Trophoblast cell (in vitro differentiated cells and primary cell): Measurements from ENCODE around the gene ABCG4.

Experiments
- DNase-seq, 2 donors: peaks; one replicate each; pipeline ENCODE4 v3.0.0-alpha.2; 2016
- H2AFZ ChIP-seq: 2 replicates; pipeline ENCODE4 v1.6.1; 2013; ENCODE audit warnings: low read length, moderate library complexity, mild to moderate bottlenecking; ENCODE audit not compliant: insufficient read depth, poor library complexity
- H2AK5ac ChIP-seq: 2 replicates; pipeline ENCODE4 v1.6.1; 2013; ENCODE audit warnings: mild to moderate bottlenecking, low read length
- H2BK120ac ChIP-seq: 2 replicates; pipeline ENCODE4 v1.6.1; 2013; ENCODE audit warnings: low read length, mild to moderate bottlenecking, moderate library complexity; ENCODE audit not compliant: insufficient read depth, poor library complexity
- H2BK12ac ChIP-seq: 2 replicates; pipeline ENCODE4 v1.6.1; 2013; ENCODE audit warnings: mild to moderate bottlenecking, low read length, moderate library complexity
- H2BK5ac ChIP-seq: 2 replicates; pipeline ENCODE4 v1.6.1; 2013; ENCODE audit warnings: low read length, low read depth, moderate library complexity, mild to moderate bottlenecking; ENCODE audit not compliant: poor library complexity
- H3K14ac ChIP-seq: 2 replicates; pipeline ENCODE4 v1.6.1; 2013; ENCODE audit warnings: mild to moderate bottlenecking, low read length
- H3K18ac ChIP-seq: 2 replicates; pipeline ENCODE4 v1.6.1; 2013; ENCODE audit warnings: mild to moderate bottlenecking, low read length
- H3K23ac ChIP-seq: 2 replicates; pipeline ENCODE4 v1.6.1; 2013; ENCODE audit warnings: low read length
- H3K27ac ChIP-seq: 2 replicates; pipeline ENCODE4 v1.5.1; 2013; ENCODE audit warnings: low read depth, mild to moderate bottlenecking, inconsistent platforms, low read length, moderate library complexity
- H3K27me3 ChIP-seq: 2 replicates; pipeline ENCODE4 v1.6.1; 2013; ENCODE audit warnings: inconsistent platforms, mild to moderate bottlenecking, low read length, moderate library complexity; ENCODE audit not compliant: insufficient read depth
- H3K36me3 ChIP-seq, 2 experiments: 1 replicate in 1 of 2; 2 replicates in 1 of 2; pipeline ENCODE4 v1.6.1; 2013; ENCODE audit warnings: low read length in 2 of 2, mild to moderate bottlenecking in 2 of 2, moderate library complexity in 1 of 2; ENCODE audit not compliant: insufficient read depth in 2 of 2, control insufficient read depth in 1 of 2
- H3K4ac ChIP-seq: 2 replicates; pipeline ENCODE4 v1.6.1; 2013; ENCODE audit warnings: low read depth, mild to moderate bottlenecking, low read length, moderate library complexity
- H3K4me1 ChIP-seq, 2 experiments: 1 replicate in 1 of 2; 2 replicates in 1 of 2; pipeline ENCODE4 v1.6.1; 2013; ENCODE audit warnings: low read length in 2 of 2, mild to moderate bottlenecking in 2 of 2, moderate library complexity in 1 of 2; ENCODE audit not compliant: insufficient read depth in 2 of 2, control insufficient read depth in 1 of 2
- H3K4me2 ChIP-seq: 2 replicates; pipeline ENCODE4 v1.6.1; 2013; ENCODE audit warnings: inconsistent platforms, mild to moderate bottlenecking, low read length, moderate library complexity
- H3K4me3 ChIP-seq: 2 replicates; pipeline ENCODE4 v1.5.1; 2013; ENCODE audit warnings: mild to moderate bottlenecking, low read depth, low read length, inconsistent platforms
- H3K79me1 ChIP-seq: one replicate; pipeline ENCODE4 v1.6.1; 2013; ENCODE audit warnings: low read length
- H3K79me2 ChIP-seq: 2 replicates; pipeline ENCODE4 v1.6.1; 2013; ENCODE audit warnings: low read length, mild to moderate bottlenecking; ENCODE audit not compliant: control insufficient read depth, insufficient read depth, poor library complexity
- H3K9ac ChIP-seq: 2 replicates; pipeline ENCODE4 v1.6.1; 2013; ENCODE audit warnings: mild to moderate bottlenecking, low read length
- H3K9me3 ChIP-seq: 2 replicates; pipeline ENCODE4 v1.6.1; 2013; ENCODE audit warnings: low read depth, mild to moderate bottlenecking, control low read depth, inconsistent platforms, low read length; ENCODE audit not compliant: insufficient read depth
- H4K12ac ChIP-seq: 2 replicates; pipeline ENCODE4 v1.6.1; 2013; ENCODE audit warnings: low read depth, mild to moderate bottlenecking, low read length, moderate library complexity
- H4K8ac ChIP-seq: 2 replicates; pipeline ENCODE4 v1.6.1; 2013; ENCODE audit warnings: low read depth, mild to moderate bottlenecking, low read length, moderate library complexity
- H4K91ac ChIP-seq: one replicate; pipeline ENCODE4 v1.6.1; 2013; ENCODE audit warnings: low read depth, mild to moderate bottlenecking, low read length, moderate library complexity
- WGBS: extraction: QIAGEN DNeasy Blood & Tissue Kit; methylation state at CpG from one replicate; pipeline ENCODE4 v1.1.7; 2013; ENCODE audit warnings: missing lambda C conversion rate; ENCODE audit not compliant: insufficient read length, insufficient coverage; ENCODE audit errors: extremely low coverage; 5-methylcytosine and 5-hydroxymethylcytosine counted together

ABCG4 gene

DNA sequence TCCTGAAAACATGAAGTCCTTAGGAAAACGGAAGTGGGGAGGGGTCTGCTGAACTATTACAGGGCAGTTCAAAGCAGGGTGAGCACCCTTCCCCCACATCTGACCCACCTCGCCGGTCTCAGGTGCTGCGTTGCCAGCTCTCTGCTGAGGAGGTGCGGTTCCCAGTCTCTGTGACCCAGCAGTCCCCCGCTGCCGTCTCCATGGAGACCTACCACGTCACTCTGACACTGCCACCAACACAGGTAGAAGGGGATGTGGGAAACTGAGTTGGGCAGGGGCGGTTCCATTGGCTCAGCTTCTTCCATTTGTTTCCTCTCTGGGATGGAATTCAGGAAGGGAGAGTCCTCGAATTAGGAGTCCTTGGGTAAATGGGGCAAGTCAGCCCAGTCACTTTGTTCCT, 38.4 kb upstream of the ABCG4 start:
- Histone ChIP-seq H3K27ac (no peak overlapping the region), H3K14ac (no peak overlapping the region)
- WGBS: no CpG with 5 or more reads among the region's 10 CpGs

DNA sequence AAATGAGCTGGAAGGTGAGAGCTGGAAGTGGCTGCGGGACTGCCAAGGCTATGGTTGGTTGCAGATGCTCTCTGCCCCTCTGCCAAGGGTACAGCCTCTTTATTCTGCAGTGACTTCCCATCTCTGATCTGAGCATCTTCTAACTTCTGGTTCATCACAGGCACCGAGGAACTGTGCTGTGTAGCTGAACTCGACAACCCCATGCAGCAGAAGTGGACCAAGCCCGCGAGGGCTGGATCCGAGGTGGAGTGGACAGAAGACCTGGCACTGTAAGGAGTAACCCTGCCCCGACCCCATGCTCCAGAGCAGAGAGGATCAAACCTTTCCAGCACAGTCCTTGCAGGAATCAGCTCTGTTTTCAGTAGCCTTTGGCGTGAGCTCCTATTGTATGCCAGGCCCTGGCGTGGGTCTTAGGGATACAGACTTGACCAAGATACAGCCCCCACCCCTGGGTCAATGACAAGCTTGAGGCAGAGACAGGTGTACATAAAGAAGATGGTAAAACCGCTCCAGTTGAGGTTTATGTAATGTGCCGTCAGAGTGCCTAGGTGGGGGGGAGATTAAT, 37.4 kb upstream of the ABCG4 start:
- Histone ChIP-seq H4K12ac (no peak overlapping the region), H4K91ac (no peak overlapping the region), H3K36me3 (peaks cover 14 to 20% of the 10 kb centered on the region in 2 experiments), H3K79me2 (peaks cover 2% of the 10 kb centered on the region), H2AFZ (no peak overlapping the region), H3K14ac (no peak overlapping the region), H2BK5ac (no peak overlapping the region), H2BK120ac (no peak overlapping the region), H2AK5ac (no peak overlapping the region), H3K27me3 (no peaks in the 10 kb centered on the region), H3K9me3 (peaks cover 1% of the 10 kb centered on the region), H3K4ac (no peak overlapping the region), H2BK12ac (no peak overlapping the region), H3K79me1 (peaks cover 4% of the 10 kb centered on the region), H3K23ac (no peak overlapping the region), H3K27ac (no peak overlapping the region), H3K4me3 (no peak overlapping the region), H3K9ac (no peak overlapping the region), H3K4me1 (peaks cover 13 to 15% of the 10 kb centered on the region in 2 experiments), H4K8ac (no peak overlapping the region), H3K4me2 (no peak overlapping the region), H3K18ac (no peak overlapping the region)
- DNase-seq: no peak
- WGBS: no CpG with 5 or more reads among the region's 11 CpGs

More for the DNA sequence above, 38.4 kb upstream of the ABCG4 start:
- H3K4me1 ChIP-seq: peaks cover 14 to 16% of the 10 kb centered on the region in 2 experiments
- no peak overlapping the region for H3K4ac ChIP-seq
- H3K18ac ChIP-seq: no peak overlapping the region
- DNase-seq: no peak
- H4K91ac ChIP-seq: no peak overlapping the region
- no peak overlapping the region for H2AK5ac ChIP-seq
- H2BK12ac ChIP-seq: no peak overlapping the region
- no peak overlapping the region for H3K23ac ChIP-seq
- H2AFZ ChIP-seq: no peak overlapping the region
- H4K12ac ChIP-seq: no peak overlapping the region
- H2BK5ac ChIP-seq: no peak overlapping the region
- no peak overlapping the region for H3K4me3 ChIP-seq
- H3K27me3 ChIP-seq: no peaks in the 10 kb centered on the region
- peaks cover 1% of the 10 kb centered on the region for H3K9me3 ChIP-seq
- H4K8ac ChIP-seq: no peak overlapping the region
- H3K9ac ChIP-seq: no peak overlapping the region
- H3K79me1 ChIP-seq: peaks cover 4% of the 10 kb centered on the region
- H3K36me3 ChIP-seq: peaks cover 10 to 20% of the 10 kb centered on the region in 2 experiments
- H2BK120ac ChIP-seq: no peak overlapping the region
- peaks cover 2% of the 10 kb centered on the region for H3K79me2 ChIP-seq
- H3K4me2 ChIP-seq: no peak overlapping the region

DNA sequence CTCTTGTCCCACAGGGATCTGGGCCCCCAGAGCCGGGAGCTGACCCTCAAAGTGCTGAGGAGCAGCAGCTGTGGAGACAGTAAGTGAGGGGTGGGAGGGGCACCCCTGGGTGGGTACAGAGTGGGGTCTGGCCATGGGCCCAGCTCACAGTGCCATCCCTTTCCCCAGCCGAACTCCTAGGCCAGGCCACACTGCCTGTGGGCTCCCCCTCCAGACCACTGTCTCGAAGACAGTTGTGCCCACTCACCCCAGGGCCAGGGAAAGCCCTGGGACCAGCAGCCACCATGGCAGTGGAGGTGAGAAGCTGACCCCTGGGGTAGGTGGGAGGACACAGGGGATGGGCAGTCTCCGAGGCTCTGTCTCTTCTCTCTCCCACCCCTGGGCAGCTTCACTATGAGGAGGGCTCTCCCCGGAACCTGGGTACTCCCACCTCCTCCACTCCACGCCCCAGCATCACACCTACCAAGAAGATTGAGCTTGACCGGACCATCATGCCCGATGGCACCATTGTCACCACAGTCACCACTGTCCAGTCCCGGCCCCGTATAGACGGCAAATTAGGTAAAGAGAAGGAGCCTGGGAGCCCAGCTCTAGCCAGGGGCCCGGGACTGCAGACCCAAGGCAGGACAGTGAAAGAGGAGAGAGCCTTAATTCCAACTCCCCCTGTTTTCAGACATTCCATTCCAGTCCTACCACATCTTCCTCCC, 36.4 kb upstream of the ABCG4 start:
- no peak overlapping the region for H4K8ac ChIP-seq
- H3K4me3 ChIP-seq: no peak overlapping the region
- H3K27me3 ChIP-seq: no peaks in the 10 kb centered on the region
- WGBS: no CpG with 5 or more reads among the region's 12 CpGs
- H3K9me3 ChIP-seq: peaks cover 1% of the 10 kb centered on the region
- no peaks in the 10 kb centered on the region for H3K79me1 ChIP-seq
- no peak overlapping the region for H3K4me2 ChIP-seq
- H3K36me3 ChIP-seq: peaks cover 14 to 20% of the 10 kb centered on the region in 2 experiments
- H3K23ac ChIP-seq: no peak overlapping the region
- H2BK12ac ChIP-seq: no peak overlapping the region
- H2AK5ac ChIP-seq: no peak overlapping the region
- H3K4me1 ChIP-seq: peaks cover 7 to 10% of the 10 kb centered on the region in 2 experiments
- no peak overlapping the region for H2BK5ac ChIP-seq
- no peak for DNase-seq
- no peak overlapping the region for H4K91ac ChIP-seq
- no peak overlapping the region for H2BK120ac ChIP-seq
- no peak overlapping the region for H2AFZ ChIP-seq
- H4K12ac ChIP-seq: no peak overlapping the region
- H3K9ac ChIP-seq: no peak overlapping the region
- no peak overlapping the region for H3K27ac ChIP-seq
- peaks cover 2% of the 10 kb centered on the region for H3K79me2 ChIP-seq
- H3K4ac ChIP-seq: no peak overlapping the region
- H3K18ac ChIP-seq: no peak overlapping the region
- H3K14ac ChIP-seq: no peak overlapping the region

DNA sequence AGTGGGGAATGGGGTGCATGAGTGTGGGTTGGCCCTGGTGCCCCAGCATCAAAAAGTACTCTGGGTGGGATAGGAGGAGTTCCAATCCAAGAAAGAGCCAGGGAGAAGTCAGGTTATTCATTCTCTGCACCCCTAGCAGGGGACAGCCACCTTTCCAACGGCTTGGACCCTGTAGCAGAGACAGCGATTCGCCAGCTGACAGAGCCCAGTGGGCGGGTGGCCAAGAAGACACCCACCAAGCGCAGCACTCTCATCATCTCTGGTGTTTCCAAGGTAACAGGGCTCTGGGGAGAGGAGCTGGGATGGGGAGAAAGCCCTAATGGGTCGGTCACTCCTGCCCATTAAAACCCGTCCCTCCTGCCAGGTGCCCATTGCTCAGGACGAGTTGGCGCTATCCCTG, 35.1 kb upstream of the ABCG4 start:
- no peak overlapping the region for H3K9ac ChIP-seq
- no peaks in the 10 kb centered on the region for H3K27me3 ChIP-seq
- no peak overlapping the region for H3K23ac ChIP-seq
- H2AK5ac ChIP-seq: no peak overlapping the region
- no peak overlapping the region for H3K4me3 ChIP-seq
- H3K36me3 ChIP-seq: peaks cover 14 to 20% of the 10 kb centered on the region in 2 experiments
- H3K79me2 ChIP-seq: no peaks in the 10 kb centered on the region
- no peak overlapping the region for H4K91ac ChIP-seq
- H4K12ac ChIP-seq: no peak overlapping the region
- peaks cover 0 to under 1% of the 10 kb centered on the region in 2 experiments for H3K4me1 ChIP-seq
- no peak for DNase-seq
- no peak overlapping the region for H2AFZ ChIP-seq
- no peak overlapping the region for H2BK12ac ChIP-seq
- no peak overlapping the region for H3K27ac ChIP-seq
- H2BK120ac ChIP-seq: no peak overlapping the region
- WGBS: no CpG with 5 or more reads among the region's 9 CpGs
- H3K4me2 ChIP-seq: no peak overlapping the region
- H3K14ac ChIP-seq: no peak overlapping the region
- H3K79me1 ChIP-seq: no peaks in the 10 kb centered on the region
- no peak overlapping the region for H3K18ac ChIP-seq
- no peak overlapping the region for H2BK5ac ChIP-seq
- no peak overlapping the region for H3K4ac ChIP-seq
- peaks cover 1% of the 10 kb centered on the region for H3K9me3 ChIP-seq
- no peak overlapping the region for H4K8ac ChIP-seq
